ENCODE measurements around the gene CLGN. TPM values are rescaled to one million over a fixed set of nuclear protein-coding genes. Genes with fewer than 3 reads are reported as not detected.

Gene CLGN
- total and polyA plus RNA-seq, 2 of the 13 experiments (the other 11 are each of a cell fraction or from before 2014, with no cell fraction given), result 7.2 to 17.0 TPM

DNA sequence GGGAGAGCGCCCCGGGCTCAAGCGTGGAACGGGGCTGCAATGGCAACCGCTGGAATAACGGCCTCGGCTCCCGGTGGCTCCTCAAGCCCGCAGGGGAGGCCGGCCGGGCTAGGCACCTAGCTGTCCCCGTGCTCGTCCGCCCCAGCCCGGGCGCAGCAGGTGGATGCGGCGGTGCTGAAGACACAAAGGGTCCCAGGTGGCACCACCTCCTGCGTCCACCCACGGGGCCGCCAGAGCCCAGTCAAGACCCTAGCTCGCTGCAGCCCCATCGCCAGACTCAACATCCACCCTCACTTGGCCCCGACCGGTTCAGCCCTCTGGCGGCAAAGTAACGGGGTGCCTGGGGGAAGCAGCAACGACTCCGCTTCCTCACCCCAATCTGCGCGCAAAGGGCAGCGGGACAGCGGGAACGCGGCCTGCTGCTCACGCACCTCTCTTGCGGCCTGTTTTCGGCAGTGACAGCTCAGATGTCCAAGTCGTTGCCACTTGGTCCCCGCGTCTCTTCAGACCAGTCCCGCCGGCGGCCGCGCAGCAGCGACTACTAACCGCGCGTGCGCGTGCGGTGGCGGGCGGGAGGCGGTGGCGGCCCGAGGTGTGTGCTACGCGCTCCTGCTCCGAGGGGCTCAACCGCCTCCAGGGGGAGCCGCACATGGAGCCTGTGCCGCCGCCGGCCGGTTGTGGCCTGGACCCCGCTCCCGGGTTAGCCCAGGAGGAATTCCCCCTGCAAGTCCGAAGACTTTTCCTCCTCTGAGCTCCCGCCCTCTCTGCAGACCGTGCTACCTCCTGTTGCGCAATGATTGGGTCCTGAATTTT lies at the start of gene CLGN (continued):
- TF ChIP-seq MAFF (IDR thresholded peaks at IDR 0.05; ENCODE audit: low read depth, low read length) (no peak), ZFX (CRISPR knock-in tag; IDR thresholded peaks at IDR 0.05; ENCODE audit: low read depth) (peak; percentile 92), NR2C2 (CRISPR knock-in tag; IDR thresholded peaks at IDR 0.05; ENCODE audit: borderline replicate concordance) (no peak), ZNF510 (CRISPR knock-in tag; IDR thresholded peaks at IDR 0.05; ENCODE audit: low read depth) (0 out of 2 replicates have a peak, but pooled peaks have one; percentile 60), NFE2L2 (IDR thresholded peaks at IDR 0.05; ENCODE audit: low read length) (no peak), HNF4A (CRISPR knock-in tag; IDR thresholded peaks at IDR 0.05) (no peak; the same call in none of the 2 replicates)
- TF ChIP-seq, protein P1, sequence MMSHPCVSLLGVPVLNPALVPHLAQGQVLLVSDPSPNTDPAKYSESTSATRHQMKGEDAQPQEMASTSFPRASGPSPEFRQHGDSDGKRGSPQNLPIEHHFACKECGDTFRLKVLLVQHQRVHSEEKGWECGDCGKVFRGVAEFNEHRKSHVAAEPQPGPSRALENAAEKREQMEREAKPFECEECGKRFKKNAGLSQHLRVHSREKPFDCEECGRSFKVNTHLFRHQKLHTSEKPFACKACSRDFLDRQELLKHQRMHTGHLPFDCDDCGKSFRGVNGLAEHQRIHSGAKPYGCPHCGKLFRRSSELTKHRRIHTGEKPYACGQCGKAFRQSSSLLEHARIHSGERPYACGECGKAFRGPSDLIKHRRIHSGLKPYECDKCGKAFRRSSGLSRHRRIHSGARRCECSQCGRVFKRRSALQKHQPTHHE (CRISPR knock-in tag; IDR thresholded peaks at IDR 0.05; ENCODE audit: borderline replicate concordance), result no peak
- TF ChIP-seq, protein P2, sequence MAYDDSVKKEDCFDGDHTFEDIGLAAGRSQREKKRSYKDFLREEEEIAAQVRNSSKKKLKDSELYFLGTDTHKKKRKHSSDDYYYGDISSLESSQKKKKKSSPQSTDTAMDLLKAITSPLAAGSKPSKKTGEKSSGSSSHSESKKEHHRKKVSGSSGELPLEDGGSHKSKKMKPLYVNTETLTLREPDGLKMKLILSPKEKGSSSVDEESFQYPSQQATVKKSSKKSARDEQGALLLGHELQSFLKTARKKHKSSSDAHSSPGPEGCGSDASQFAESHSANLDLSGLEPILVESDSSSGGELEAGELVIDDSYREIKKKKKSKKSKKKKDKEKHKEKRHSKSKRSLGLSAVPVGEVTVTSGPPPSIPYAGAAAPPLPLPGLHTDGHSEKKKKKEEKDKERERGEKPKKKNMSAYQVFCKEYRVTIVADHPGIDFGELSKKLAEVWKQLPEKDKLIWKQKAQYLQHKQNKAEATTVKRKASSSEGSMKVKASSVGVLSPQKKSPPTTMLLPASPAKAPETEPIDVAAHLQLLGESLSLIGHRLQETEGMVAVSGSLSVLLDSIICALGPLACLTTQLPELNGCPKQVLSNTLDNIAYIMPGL (CRISPR knock-in tag; IDR thresholded peaks at IDR 0.05; ENCODE audit: borderline replicate concordance in 1 of 2, low read depth in 1 of 2), result peak; percentile 87 to 97
- TF ChIP-seq, protein P3, sequence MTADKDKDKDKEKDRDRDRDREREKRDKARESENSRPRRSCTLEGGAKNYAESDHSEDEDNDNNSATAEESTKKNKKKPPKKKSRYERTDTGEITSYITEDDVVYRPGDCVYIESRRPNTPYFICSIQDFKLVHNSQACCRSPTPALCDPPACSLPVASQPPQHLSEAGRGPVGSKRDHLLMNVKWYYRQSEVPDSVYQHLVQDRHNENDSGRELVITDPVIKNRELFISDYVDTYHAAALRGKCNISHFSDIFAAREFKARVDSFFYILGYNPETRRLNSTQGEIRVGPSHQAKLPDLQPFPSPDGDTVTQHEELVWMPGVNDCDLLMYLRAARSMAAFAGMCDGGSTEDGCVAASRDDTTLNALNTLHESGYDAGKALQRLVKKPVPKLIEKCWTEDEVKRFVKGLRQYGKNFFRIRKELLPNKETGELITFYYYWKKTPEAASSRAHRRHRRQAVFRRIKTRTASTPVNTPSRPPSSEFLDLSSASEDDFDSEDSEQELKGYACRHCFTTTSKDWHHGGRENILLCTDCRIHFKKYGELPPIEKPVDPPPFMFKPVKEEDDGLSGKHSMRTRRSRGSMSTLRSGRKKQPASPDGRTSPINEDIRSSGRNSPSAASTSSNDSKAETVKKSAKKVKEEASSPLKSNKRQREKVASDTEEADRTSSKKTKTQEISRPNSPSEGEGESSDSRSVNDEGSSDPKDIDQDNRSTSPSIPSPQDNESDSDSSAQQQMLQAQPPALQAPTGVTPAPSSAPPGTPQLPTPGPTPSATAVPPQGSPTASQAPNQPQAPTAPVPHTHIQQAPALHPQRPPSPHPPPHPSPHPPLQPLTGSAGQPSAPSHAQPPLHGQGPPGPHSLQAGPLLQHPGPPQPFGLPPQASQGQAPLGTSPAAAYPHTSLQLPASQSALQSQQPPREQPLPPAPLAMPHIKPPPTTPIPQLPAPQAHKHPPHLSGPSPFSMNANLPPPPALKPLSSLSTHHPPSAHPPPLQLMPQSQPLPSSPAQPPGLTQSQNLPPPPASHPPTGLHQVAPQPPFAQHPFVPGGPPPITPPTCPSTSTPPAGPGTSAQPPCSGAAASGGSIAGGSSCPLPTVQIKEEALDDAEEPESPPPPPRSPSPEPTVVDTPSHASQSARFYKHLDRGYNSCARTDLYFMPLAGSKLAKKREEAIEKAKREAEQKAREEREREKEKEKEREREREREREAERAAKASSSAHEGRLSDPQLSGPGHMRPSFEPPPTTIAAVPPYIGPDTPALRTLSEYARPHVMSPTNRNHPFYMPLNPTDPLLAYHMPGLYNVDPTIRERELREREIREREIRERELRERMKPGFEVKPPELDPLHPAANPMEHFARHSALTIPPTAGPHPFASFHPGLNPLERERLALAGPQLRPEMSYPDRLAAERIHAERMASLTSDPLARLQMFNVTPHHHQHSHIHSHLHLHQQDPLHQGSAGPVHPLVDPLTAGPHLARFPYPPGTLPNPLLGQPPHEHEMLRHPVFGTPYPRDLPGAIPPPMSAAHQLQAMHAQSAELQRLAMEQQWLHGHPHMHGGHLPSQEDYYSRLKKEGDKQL (CRISPR knock-in tag; IDR thresholded peaks at IDR 0.05; ENCODE audit: low read depth), result no peak
- TF ChIP-seq, protein P4, sequence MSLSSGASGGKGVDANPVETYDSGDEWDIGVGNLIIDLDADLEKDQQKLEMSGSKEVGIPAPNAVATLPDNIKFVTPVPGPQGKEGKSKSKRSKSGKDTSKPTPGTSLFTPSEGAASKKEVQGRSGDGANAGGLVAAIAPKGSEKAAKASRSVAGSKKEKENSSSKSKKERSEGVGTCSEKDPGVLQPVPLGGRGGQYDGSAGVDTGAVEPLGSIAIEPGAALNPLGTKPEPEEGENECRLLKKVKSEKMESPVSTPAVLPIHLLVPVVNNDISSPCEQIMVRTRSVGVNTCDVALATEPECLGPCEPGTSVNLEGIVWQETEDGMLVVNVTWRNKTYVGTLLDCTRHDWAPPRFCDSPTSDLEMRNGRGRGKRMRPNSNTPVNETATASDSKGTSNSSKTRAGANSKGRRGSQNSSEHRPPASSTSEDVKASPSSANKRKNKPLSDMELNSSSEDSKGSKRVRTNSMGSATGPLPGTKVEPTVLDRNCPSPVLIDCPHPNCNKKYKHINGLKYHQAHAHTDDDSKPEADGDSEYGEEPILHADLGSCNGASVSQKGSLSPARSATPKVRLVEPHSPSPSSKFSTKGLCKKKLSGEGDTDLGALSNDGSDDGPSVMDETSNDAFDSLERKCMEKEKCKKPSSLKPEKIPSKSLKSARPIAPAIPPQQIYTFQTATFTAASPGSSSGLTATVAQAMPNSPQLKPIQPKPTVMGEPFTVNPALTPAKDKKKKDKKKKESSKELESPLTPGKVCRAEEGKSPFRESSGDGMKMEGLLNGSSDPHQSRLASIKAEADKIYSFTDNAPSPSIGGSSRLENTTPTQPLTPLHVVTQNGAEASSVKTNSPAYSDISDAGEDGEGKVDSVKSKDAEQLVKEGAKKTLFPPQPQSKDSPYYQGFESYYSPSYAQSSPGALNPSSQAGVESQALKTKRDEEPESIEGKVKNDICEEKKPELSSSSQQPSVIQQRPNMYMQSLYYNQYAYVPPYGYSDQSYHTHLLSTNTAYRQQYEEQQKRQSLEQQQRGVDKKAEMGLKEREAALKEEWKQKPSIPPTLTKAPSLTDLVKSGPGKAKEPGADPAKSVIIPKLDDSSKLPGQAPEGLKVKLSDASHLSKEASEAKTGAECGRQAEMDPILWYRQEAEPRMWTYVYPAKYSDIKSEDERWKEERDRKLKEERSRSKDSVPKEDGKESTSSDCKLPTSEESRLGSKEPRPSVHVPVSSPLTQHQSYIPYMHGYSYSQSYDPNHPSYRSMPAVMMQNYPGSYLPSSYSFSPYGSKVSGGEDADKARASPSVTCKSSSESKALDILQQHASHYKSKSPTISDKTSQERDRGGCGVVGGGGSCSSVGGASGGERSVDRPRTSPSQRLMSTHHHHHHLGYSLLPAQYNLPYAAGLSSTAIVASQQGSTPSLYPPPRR (CRISPR knock-in tag; IDR thresholded peaks at IDR 0.05; ENCODE audit: borderline replicate concordance), result no peak
